Neutrophil (primary cell): ENCODE measurements around the gene CSF3.

ENCODE experiments used
- H3K27ac ChIP-seq: fragments of 200-600 bp; sonication (generic); 2 replicates; pipeline ENCODE4 v1.5.1; 2016; ENCODE audit warnings: mild to moderate bottlenecking, moderate library complexity
- H3K27me3 ChIP-seq: fragments of 200-600 bp; sonication (generic); 2 replicates; pipeline ENCODE4 v1.6.0; 2016; ENCODE audit warnings: mild to moderate bottlenecking
- H3K36me3 ChIP-seq: fragments of 200-600 bp; sonication (generic); 2 replicates; pipeline ENCODE4 v1.5.1; 2017
- H3K4me1 ChIP-seq, 2 experiments: fragments of 200-600 bp in 1 of 2; sonication (generic) in 1 of 2; 1 replicate in 1 of 2; 2 replicates in 1 of 2; pipeline versions ENCODE4 v1.5.1 to v1.6.1; 2013 to 2016; ENCODE audit warnings: low read depth in 1 of 2, low read length in 1 of 2, mild to moderate bottlenecking in 1 of 2, moderate library complexity in 1 of 2; ENCODE audit not compliant: control insufficient read depth in 1 of 2, insufficient read depth in 1 of 2
- H3K4me3 ChIP-seq, 2 experiments: fragments of 200-600 bp in 1 of 2; sonication (generic) in 1 of 2; 1 replicate in 1 of 2; 2 replicates in 1 of 2; pipeline ENCODE4 v1.5.1; 2013 to 2016; ENCODE audit warnings: low read depth in 1 of 2, low read length in 1 of 2, mild to moderate bottlenecking in 1 of 2, moderate library complexity in 1 of 2
- H3K9me3 ChIP-seq: fragments of 200-600 bp; sonication (generic); 2 replicates; pipeline ENCODE4 v1.5.1; 2016
- CTCF ChIP-seq: fragments of 200-600 bp; sonication (generic); IDR thresholded peaks from 2 replicates; pipeline ENCODE4 v1.5.1; 2016; ENCODE audit warnings: antibody characterized with exemption

The CSF3 gene

GRCh38 chr17:40060887-40061608 lies 45.8 kb downstream of the CSF3 start:
- Histone ChIP-seq H3K9me3 (no peaks in the 10 kb centered on the region), H3K36me3 (no peaks in the 10 kb centered on the region), H3K27me3 (peaks cover 23% of the 10 kb centered on the region), H3K4me1 (peaks cover 27 to 33% of the 10 kb centered on the region in 2 experiments), H3K4me3 (no peak overlapping the region), H3K27ac (no peak overlapping the region)
- no peak for TF ChIP-seq CTCF

DNA sequence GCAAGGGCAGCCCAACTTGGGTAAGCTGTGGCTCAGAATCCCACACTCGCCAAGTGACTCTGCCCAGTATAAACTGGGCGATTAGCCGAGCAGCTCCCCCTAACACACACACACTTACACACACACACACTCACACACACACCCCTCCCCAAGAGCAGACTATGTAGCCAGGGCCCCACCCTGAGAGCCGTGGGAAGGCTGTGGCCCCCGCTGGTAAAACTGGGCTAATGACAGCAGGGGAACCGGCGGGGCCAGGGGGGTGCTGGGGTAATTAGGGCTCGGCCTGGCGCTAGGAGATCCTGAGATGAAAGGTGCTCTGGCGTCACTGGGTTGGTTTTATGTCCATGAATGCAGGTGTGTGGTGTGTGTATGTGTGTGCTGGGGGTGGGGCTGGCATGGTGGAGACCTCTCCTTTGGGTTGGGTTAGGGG lies 46.4 kb downstream of the CSF3 start:
- H3K4me1 ChIP-seq = peaks cover 27 to 37% of the 10 kb centered on the region in 2 experiments
- no peak for TF ChIP-seq CTCF
- H3K9me3 ChIP-seq = no peaks in the 10 kb centered on the region
- peaks cover 23% of the 10 kb centered on the region for H3K27me3 ChIP-seq
- no peak overlapping the region for H3K4me3 ChIP-seq
- H3K27ac ChIP-seq = no peak overlapping the region
- H3K36me3 ChIP-seq = no peaks in the 10 kb centered on the region

GRCh38 chr17:40062329-40063186 lies 47.3 kb downstream of the CSF3 start, which contains the start of gene THRA:
TSS of gene THRA (plus strand) at chr17:40062965. CDS start at chr17:40074489, 11,524 bp downstream.
- TF ChIP-seq CTCF = no peak
- H3K4me1 ChIP-seq = peaks cover 32 to 44% of the 10 kb centered on the region in 2 experiments
- H3K36me3 ChIP-seq = no peaks in the 10 kb centered on the region
- no peaks in the 10 kb centered on the region for H3K9me3 ChIP-seq
- H3K27me3 ChIP-seq = peaks cover 23% of the 10 kb centered on the region
- H3K4me3 ChIP-seq = peak within 1 kb of the TSS; percentile 92 to 94
- peak within 1 kb of the TSS; percentile 90 for H3K27ac ChIP-seq

DNA sequence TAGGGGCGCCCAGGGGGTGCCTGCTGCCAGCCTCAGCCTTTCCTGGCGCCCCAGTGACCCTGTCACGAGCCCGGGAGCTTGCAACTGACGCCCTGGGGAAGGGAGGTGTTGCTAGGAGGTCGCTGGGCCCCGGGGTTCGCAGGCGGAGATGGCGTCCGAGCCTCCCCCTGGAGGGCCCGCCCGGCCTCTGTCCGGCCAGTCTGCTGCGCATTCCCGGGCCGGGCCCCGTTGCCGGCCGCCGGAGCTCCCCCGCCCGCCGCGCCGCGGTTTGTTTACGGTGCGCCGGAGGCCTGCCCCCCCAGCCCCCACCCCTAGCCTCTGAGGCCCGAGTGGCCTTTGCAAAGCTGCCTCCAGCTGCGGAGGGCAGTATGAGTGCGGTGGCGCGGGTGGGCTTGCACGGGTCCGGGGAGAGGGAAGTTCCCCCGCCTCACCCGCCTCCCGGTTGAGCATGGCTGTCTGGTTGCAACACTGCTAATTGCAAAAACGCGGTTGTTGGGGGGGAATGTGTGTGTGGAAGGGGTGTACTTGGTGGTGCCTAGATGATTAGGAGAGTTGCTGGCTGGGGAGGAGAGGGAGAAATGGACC lies 48.0 kb downstream of the CSF3 start:
- Histone ChIP-seq H3K4me3 (peak overlapping the region; percentile 92 to 94), H3K27ac (peak overlapping the region; percentile 90), H3K9me3 (no peaks in the 10 kb centered on the region), H3K4me1 (peaks cover 36 to 51% of the 10 kb centered on the region in 2 experiments), H3K27me3 (peaks cover 16% of the 10 kb centered on the region), H3K36me3 (no peaks in the 10 kb centered on the region)
- peak; percentile 10 for TF ChIP-seq CTCF

GRCh38 chr17:40063901-40064531 lies 48.8 kb downstream of the CSF3 start:
- Histone ChIP-seq H3K4me3 (peak overlapping the region; percentile 92 to 94), H3K27ac (peak overlapping the region; percentile 90)

More at GRCh38 chr17:40063901-40064531, 48.8 kb downstream of the CSF3 start:
- Histone ChIP-seq H3K27me3 (peaks cover 16% of the 10 kb centered on the region), H3K9me3 (no peaks in the 10 kb centered on the region), H3K4me1 (peaks cover 43 to 58% of the 10 kb centered on the region in 2 experiments), H3K36me3 (no peaks in the 10 kb centered on the region)
- TF ChIP-seq CTCF = no peak
